K562 (cell line): ENCODE results near the gene ZDHHC1. TPM values are rescaled to one million over a fixed set of nuclear protein-coding genes. Genes with fewer than 3 reads are reported as not detected.

ENCODE experiments used
- HCFC1 ChIP-seq: IDR thresholded peaks from 2 replicates; pipeline ENCODE4 v1.6.1; 2012; ENCODE audit warnings: low read depth, low read length, improper control_type of control experiment
- HLTF ChIP-seq: fragments of 450-650 bp; IDR thresholded peaks from 2 replicates; pipeline ENCODE4 v1.6.1; 2016
- polyA plus RNA-seq, 8 experiments: library from polyadenylated mRNA; depleted of rRNA in 4 of 8; stranded (reverse) in 5 of 8; unstranded in 3 of 8; fragments of >200 nt; fragmentation: Nextera tagmentation in 2 of 8; fragmentation: Illumina TruSeq in 1 of 8; extraction: Ambion mirVana in 2 of 8; extraction: Trizol in 1 of 8; gene quantifications; 2 replicates each; pipeline versions ENCODE4 v1.2.1 to v1.2.3, GENCODE V29; 2011 to 2014; ENCODE audit warnings: inconsistent platforms in 1 of 8, missing spikeins in 1 of 8
- total RNA-seq, 7 experiments: library from RNA; depleted of rRNA in 6 of 7; stranded (reverse); fragments of >200 nt in 6 of 7; fragmentation: Illumina TruSeq in 2 of 7; extraction: Trizol in 2 of 7; gene quantifications; 2 replicates each; pipeline versions ENCODE4 v1.2.1 to v1.2.3, GENCODE V29; 2011 to 2021; ENCODE audit warnings: low replicate concordance in 1 of 7
- TF ChIP-seq, protein P1 (sequence below): fragments of 450-650 bp; IDR thresholded peaks from 2 replicates; pipeline ENCODE4 v1.6.1; 2016; ENCODE audit warnings: low read depth
- TF ChIP-seq, protein P2 (sequence below): fragments of 450-650 bp; IDR thresholded peaks from 2 replicates; pipeline ENCODE4 v1.7.0; 2016; ENCODE audit warnings: borderline replicate concordance

The ZDHHC1 gene
- total and polyA plus RNA-seq, 9 of the 15 experiments (the other 6 are each of a cell fraction or from before 2014, with no cell fraction given), result 0.06 to 0.77 (median 0.25) TPM; not detected in 4

DNA sequence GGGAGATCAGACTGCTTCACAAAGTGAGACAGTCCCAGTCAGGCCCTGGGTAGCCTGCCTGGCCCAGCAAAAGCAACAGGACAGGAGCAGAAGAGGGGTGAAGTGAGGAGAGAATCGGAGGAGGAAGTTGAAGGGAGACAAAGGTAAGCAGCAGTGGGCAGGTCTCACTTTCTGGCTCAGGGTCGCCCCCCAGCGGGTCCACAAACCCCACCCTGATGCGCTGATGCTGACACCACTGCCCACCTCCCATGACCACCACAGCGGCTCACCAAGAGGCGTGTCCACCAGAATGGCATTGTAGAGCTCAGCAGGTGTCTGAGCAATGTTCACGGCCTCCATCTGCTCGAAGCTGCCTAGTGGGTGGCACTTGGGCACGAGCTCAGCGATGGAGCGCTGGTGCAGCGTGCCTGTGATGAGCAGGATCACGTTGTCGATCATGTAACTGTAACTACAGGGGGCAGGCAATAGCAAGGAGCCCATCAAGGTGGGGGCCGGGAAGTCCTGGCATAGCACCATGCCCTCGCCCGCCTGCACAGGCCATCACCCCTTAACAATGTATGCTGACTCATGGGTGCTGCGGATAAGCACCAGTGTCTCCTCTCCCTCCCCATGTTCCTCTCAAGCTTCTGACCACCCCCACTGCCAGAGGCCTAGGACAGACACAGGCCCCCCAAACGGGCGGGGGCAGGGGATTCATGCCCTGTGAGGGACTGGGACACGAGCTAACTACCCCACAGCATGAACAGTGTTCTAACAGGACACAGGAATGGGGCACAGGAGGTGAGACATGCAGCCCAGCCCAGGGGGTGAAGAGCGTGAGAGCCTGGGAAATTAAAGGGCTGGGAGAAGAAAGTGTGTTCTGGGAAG is 28.2 kb upstream of the ZDHHC1 start (continued):
- TF ChIP-seq, protein P1, sequence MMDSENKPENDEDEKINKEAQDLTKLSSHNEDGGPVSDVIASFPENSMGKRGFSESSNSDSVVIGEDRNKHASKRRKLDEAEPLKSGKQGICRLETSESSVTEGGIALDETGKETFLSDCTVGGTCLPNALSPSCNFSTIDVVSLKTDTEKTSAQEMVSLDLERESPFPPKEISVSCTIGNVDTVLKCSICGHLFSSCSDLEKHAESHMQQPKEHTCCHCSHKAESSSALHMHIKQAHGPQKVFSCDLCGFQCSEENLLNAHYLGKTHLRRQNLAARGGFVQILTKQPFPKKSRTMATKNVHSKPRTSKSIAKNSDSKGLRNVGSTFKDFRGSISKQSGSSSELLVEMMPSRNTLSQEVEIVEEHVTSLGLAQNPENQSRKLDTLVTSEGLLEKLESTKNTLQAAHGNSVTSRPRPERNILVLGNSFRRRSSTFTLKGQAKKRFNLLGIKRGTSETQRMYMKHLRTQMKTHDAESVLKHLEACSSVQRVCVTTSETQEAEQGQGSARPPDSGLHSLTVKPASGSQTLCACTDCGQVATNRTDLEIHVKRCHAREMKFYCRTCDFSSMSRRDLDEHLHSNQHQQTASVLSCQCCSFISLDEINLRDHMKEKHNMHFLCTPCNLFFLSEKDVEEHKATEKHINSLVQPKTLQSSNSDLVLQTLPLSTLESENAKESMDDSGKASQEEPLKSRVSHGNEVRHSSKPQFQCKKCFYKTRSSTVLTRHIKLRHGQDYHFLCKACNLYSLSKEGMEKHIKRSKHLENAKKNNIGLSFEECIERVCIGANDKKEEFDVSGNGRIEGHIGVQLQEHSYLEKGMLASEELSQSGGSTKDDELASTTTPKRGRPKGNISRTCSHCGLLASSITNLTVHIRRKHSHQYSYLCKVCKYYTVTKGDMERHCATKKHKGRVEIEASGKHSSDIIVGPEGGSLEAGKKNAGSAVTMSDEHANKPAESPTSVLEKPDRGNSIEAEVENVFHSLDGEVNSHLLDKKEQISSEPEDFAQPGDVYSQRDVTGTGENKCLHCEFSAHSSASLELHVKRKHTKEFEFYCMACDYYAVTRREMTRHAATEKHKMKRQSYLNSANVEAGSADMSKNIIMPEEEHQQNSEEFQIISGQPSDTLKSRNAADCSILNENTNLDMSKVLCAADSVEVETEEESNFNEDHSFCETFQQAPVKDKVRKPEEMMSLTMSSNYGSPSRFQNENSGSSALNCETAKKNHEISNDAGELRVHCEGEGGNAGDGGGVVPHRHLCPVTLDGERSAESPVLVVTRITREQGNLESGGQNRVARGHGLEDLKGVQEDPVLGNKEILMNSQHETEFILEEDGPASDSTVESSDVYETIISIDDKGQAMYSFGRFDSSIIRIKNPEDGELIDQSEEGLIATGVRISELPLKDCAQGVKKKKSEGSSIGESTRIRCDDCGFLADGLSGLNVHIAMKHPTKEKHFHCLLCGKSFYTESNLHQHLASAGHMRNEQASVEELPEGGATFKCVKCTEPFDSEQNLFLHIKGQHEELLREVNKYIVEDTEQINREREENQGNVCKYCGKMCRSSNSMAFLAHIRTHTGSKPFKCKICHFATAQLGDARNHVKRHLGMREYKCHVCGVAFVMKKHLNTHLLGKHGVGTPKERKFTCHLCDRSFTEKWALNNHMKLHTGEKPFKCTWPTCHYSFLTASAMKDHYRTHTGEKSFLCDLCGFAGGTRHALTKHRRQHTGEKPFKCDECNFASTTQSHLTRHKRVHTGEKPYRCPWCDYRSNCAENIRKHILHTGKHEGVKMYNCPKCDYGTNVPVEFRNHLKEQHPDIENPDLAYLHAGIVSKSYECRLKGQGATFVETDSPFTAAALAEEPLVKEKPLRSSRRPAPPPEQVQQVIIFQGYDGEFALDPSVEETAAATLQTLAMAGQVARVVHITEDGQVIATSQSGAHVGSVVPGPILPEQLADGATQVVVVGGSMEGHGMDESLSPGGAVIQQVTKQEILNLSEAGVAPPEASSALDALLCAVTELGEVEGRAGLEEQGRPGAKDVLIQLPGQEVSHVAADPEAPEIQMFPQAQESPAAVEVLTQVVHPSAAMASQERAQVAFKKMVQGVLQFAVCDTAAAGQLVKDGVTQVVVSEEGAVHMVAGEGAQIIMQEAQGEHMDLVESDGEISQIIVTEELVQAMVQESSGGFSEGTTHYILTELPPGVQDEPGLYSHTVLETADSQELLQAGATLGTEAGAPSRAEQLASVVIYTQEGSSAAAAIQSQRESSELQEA, result no peak
- TF ChIP-seq, protein P2, sequence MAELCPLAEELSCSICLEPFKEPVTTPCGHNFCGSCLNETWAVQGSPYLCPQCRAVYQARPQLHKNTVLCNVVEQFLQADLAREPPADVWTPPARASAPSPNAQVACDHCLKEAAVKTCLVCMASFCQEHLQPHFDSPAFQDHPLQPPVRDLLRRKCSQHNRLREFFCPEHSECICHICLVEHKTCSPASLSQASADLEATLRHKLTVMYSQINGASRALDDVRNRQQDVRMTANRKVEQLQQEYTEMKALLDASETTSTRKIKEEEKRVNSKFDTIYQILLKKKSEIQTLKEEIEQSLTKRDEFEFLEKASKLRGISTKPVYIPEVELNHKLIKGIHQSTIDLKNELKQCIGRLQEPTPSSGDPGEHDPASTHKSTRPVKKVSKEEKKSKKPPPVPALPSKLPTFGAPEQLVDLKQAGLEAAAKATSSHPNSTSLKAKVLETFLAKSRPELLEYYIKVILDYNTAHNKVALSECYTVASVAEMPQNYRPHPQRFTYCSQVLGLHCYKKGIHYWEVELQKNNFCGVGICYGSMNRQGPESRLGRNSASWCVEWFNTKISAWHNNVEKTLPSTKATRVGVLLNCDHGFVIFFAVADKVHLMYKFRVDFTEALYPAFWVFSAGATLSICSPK, result no peak
- TF ChIP-seq HLTF (no peak), HCFC1 (no peak)
- TF ChIP-seq, all 486 proteins: peak for 1
